Measurements from ENCODE around the gene SLC52A1. TPM values are rescaled to one million over a fixed set of nuclear protein-coding genes. Genes with fewer than 3 reads are reported as not detected.

Gene SLC52A1
- total RNA-seq, 4 donors from 2014 or later, result 12.9 to 50.8 (median 45.3) TPM; not detected in 1

GRCh38 chr17:4998027-4998731, 37.0 kb downstream of the SLC52A1 start:
- no peak for TF ChIP-seq CTCF (IDR thresholded peaks at IDR 0.05)
- no peak for TF ChIP-seq POLR2A (IDR thresholded peaks at IDR 0.05)
- Histone ChIP-seq H3K9me3 (no peaks in the 10 kb centered on the region), H3K27me3 (no peaks in the 10 kb centered on the region), H3K4me3 (peak overlapping the region; percentile 85 to 99 (median 95)), H3K27ac (peak overlapping the region; percentile 76 to 88 (median 87)), H3K4me1 (peaks cover 3 to 31% (median 10%) of the 10 kb centered on the region in 4 donors), H3K36me3 (peaks cover 0 to 29% (median 0%) of the 10 kb centered on the region in 3 donors)
- DNase-seq, result peak in 1 of 3 donors; percentile 67

- H3K4me1 ChIP-seq, result peaks cover 3 to 31% (median 10%) of the 10 kb centered on the region in 4 donors
- peak within 1 kb of the TSS; percentile 76 to 88 (median 87) for H3K27ac ChIP-seq
- peak; percentile 89 to 97 (median 96) for DNase-seq
- H3K9me3 ChIP-seq, result no peaks in the 10 kb centered on the region
- peaks cover 0 to 22% (median 0%) of the 10 kb centered on the region in 3 donors for H3K36me3 ChIP-seq
- peak within 1 kb of the TSS; percentile 85 to 99 (median 95) for H3K4me3 ChIP-seq
- peak in 5 of 6 experiments; percentile 15 to 54 (median 49) for TF ChIP-seq CTCF (IDR thresholded peaks at IDR 0.05)
- TF ChIP-seq POLR2A (IDR thresholded peaks at IDR 0.05), result peak; percentile 57 to 73
- H3K27me3 ChIP-seq, result no peaks in the 10 kb centered on the region
Observed at GRCh38 chr17:4997302-4998026, 37.8 kb downstream of the SLC52A1 start, which contains the start of the genes INCA1 and KIF1C. TSS of gene INCA1 (minus strand) at chr17:4997522. CDS start at chr17:4994437, 3,085 bp downstream. TSS of gene KIF1C (plus strand) at chr17:4997950. CDS start at chr17:5000247, 2,297 bp downstream.

- TF ChIP-seq CTCF (IDR thresholded peaks at IDR 0.05), result no peak
- TF ChIP-seq POLR2A (IDR thresholded peaks at IDR 0.05), result no peak
- Histone ChIP-seq H3K4me1 (peaks cover 0 to 14% (median 7%) of the 10 kb centered on the region in 4 donors), H3K4me3 (no peak overlapping the region), H3K9me3 (no peaks in the 10 kb centered on the region), H3K27ac (no peak overlapping the region), H3K27me3 (no peaks in the 10 kb centered on the region), H3K36me3 (no peaks in the 10 kb centered on the region)
- no peak for DNase-seq
Observed at GRCh38 chr17:4994081-4994595, 41.1 kb downstream of the SLC52A1 start.

- Histone ChIP-seq H3K27me3 (no peaks in the 10 kb centered on the region), H3K27ac (peak overlapping the region; percentile 90 to 98 (median 93)), H3K4me3 (peak overlapping the region; percentile 76 to 97 (median 89)), H3K9me3 (no peaks in the 10 kb centered on the region), H3K4me1 (peaks cover 0 to 25% (median 14%) of the 10 kb centered on the region in 4 donors), H3K36me3 (peaks cover 0 to 12% (median 0%) of the 10 kb centered on the region in 3 donors)
- TF ChIP-seq POLR2A (IDR thresholded peaks at IDR 0.05) (no peak), CTCF (IDR thresholded peaks at IDR 0.05) (no peak)
- DNase-seq, result no peak
Observed at GRCh38 chr17:4987767-4988567, 47.3 kb downstream of the SLC52A1 start.
